IPS DF 6.9 (cell line): ENCODE measurements around the gene COL9A3.

ENCODE experiments used
- DNase-seq: peaks from one replicate; pipeline ENCODE4 v3.0.0-alpha.2; 2013; ENCODE audit warnings: low read depth, low spot score
- H3K27ac ChIP-seq: one replicate; pipeline ENCODE4 v1.5.1; 2013; ENCODE audit warnings: low read length, control low read depth
- H3K27me3 ChIP-seq: 2 replicates; pipeline ENCODE4 v1.6.1; 2013; ENCODE audit warnings: mild to moderate bottlenecking, low read length; ENCODE audit not compliant: control insufficient read depth, insufficient read depth
- H3K36me3 ChIP-seq: 2 replicates; pipeline ENCODE4 v1.6.1; 2013; ENCODE audit warnings: low read length; ENCODE audit not compliant: control insufficient read depth, insufficient read depth
- H3K4me1 ChIP-seq: 2 replicates; pipeline ENCODE4 v1.6.1; 2013; ENCODE audit warnings: low read length; ENCODE audit not compliant: control insufficient read depth, insufficient read depth
- H3K4me3 ChIP-seq: 2 replicates; pipeline ENCODE4 v1.5.1; 2013; ENCODE audit warnings: mild to moderate bottlenecking, low read length
- H3K9me3 ChIP-seq: 2 replicates; pipeline ENCODE4 v1.6.1; 2013; ENCODE audit warnings: low read length, inconsistent platforms; ENCODE audit not compliant: control insufficient read depth, insufficient read depth
- WGBS: extraction: QIAGEN DNeasy Blood & Tissue Kit; methylation state at CpG from one replicate; pipeline ENCODE4 v1.1.7; 2013; ENCODE audit warnings: mixed read lengths, missing lambda C conversion rate; ENCODE audit not compliant: insufficient read length, insufficient coverage; 5-methylcytosine and 5-hydroxymethylcytosine counted together

Gene COL9A3

GRCh38 chr20:62885046-62885895 is 68.4 kb downstream of the COL9A3 start:
- WGBS = no CpG with 5 or more reads among the region's 20 CpGs
- no peak overlapping the region for H3K27ac ChIP-seq
- peaks cover 3% of the 10 kb centered on the region; the same call in 1 of the 2 replicates for H3K4me1 ChIP-seq
- H3K4me3 ChIP-seq = no peak overlapping the region
- H3K27me3 ChIP-seq = no peaks in the 10 kb centered on the region
- no peaks in the 10 kb centered on the region for H3K9me3 ChIP-seq
- DNase-seq = no peak
- peaks cover 26% of the 10 kb centered on the region for H3K36me3 ChIP-seq

DNA sequence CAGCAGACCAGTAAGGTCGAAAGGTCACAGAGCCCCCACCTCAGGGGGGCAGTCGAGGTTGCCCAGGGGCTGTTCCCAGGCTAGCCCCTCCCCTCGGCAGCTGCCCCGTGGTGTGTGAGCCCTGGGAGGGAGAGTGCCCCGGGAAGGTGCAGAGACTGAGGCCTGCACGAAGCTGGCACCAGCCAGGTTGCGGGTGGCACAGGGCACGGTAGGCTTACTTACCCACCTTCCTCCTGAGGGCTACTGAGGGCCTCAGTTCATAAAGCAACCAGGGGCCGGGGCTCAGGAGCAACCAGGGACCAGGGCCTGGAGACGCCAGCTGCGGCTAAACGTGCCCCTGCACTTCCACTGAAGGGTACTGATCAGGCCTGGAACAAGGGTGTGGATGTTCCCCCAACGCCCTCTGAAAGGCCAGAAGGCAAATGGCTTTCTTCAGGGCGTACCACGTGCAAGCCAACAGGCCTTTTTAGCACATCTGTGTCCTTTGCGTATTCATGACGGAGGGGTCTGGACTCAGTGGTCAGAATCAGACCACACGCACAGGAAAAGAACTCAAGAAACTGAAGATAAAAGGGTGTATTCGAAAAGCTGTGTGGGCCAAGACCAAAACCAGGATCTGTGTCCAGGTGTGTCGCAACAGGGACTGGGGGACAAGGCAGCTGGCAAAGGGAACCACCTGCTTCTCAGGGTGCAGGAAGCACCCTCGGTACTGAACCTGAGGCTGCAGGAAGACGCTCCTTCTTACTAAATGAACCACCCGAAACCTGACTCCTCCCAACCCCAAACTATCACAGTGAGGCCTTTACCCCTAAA is 69.3 kb downstream of the COL9A3 start:
- peaks cover 30% of the 10 kb centered on the region for H3K36me3 ChIP-seq
- H3K27me3 ChIP-seq = no peaks in the 10 kb centered on the region
- no peak for DNase-seq
- peaks cover 3% of the 10 kb centered on the region; the same call in 1 of the 2 replicates for H3K4me1 ChIP-seq
- H3K27ac ChIP-seq = no peak overlapping the region
- WGBS = no CpG with 5 or more reads among the region's 23 CpGs
- no peak overlapping the region for H3K4me3 ChIP-seq
- H3K9me3 ChIP-seq = no peaks in the 10 kb centered on the region

- no peak overlapping the region for H3K27ac ChIP-seq
- no peaks in the 10 kb centered on the region for H3K27me3 ChIP-seq
- peaks cover 33% of the 10 kb centered on the region for H3K36me3 ChIP-seq
- peaks cover 3% of the 10 kb centered on the region; the same call in 1 of the 2 replicates for H3K4me1 ChIP-seq
- no peaks in the 10 kb centered on the region for H3K9me3 ChIP-seq
- H3K4me3 ChIP-seq = no peak overlapping the region
- WGBS = no CpG with 5 or more reads among the region's 7 CpGs
- no peak for DNase-seq
Observed at GRCh38 chr20:62886709-62887058, 69.8 kb downstream of the COL9A3 start.

DNA sequence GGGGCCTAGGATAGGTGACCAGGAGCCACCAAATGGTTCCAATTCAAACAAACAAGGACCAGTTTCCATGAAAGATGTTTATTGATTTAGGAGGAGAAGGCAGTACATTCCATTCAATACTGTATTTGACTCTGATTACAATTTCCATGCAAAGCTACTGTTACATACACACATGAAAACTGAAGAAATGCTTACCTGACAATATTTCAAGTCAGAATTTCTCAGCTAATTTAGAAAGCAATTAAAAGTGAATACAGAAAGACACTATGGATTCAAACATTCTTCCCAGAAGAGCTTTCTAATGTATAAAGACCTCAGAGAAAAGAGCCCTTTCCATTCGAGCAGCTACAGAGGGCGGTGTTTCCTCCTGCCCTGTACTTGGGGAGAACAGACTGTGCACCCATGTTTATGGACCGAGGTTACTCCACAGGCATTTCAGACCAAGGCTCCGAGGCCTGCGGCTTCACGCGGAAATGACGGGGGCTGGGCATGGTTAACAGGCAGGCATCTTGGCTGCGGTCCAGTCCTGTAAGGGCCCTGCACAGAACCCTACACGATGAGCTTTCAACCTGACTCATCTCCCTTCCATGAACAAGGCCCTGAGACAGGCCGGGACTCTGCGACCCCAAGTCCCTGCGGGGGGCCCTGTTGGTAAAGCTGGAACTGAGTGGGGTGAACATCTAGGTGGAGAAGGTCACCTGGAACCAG is 70.5 kb downstream of the COL9A3 start:
- Histone ChIP-seq H3K27ac (no peak overlapping the region), H3K36me3 (peaks cover 38% of the 10 kb centered on the region), H3K9me3 (no peaks in the 10 kb centered on the region), H3K4me3 (no peak overlapping the region), H3K27me3 (no peaks in the 10 kb centered on the region), H3K4me1 (peaks cover 3% of the 10 kb centered on the region; the same call in 1 of the 2 replicates)
- no CpG with 5 or more reads among the region's 13 CpGs for WGBS
- no peak for DNase-seq

- Histone ChIP-seq H3K9me3 (no peaks in the 10 kb centered on the region), H3K4me1 (peaks cover 3% of the 10 kb centered on the region; the same call in 1 of the 2 replicates), H3K27me3 (no peaks in the 10 kb centered on the region), H3K27ac (no peak overlapping the region), H3K4me3 (no peak overlapping the region), H3K36me3 (peaks cover 43% of the 10 kb centered on the region)
- DNase-seq = no peak
- WGBS = no CpG with 5 or more reads among the region's 7 CpGs
Observed at GRCh38 chr20:62887860-62888239, 71.0 kb downstream of the COL9A3 start.

GRCh38 chr20:62888406-62888805 is 71.6 kb downstream of the COL9A3 start:
- H3K4me3 ChIP-seq = no peak overlapping the region
- no peak for DNase-seq
- no peak overlapping the region for H3K27ac ChIP-seq
- H3K36me3 ChIP-seq = peaks cover 43% of the 10 kb centered on the region
- no CpG with 5 or more reads among the region's 16 CpGs for WGBS
- no peaks in the 10 kb centered on the region for H3K27me3 ChIP-seq
- H3K4me1 ChIP-seq = peaks cover 3% of the 10 kb centered on the region; the same call in 1 of the 2 replicates
- H3K9me3 ChIP-seq = no peaks in the 10 kb centered on the region

DNA sequence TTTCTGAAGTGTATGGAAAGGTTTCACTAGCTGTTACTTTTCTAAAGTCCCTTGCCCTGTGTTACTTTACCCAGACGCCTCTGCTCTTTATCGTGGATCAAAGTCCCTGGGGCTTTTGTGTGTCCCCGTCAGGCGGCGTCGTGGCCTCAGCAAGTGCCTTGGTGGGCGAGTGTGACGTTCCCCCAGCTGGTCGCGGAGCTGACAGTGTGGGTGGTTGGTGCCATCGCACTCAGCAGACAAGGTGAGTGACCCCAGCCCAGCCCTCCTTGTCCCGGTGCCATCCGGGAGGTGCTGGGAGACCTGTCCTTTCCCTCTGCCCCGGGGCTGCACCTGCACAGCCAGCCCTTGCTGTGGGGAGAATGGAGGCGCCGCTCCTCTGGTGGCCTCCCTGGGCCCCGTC is 72.1 kb downstream of the COL9A3 start:
- no peak for DNase-seq
- Histone ChIP-seq H3K36me3 (peaks cover 47% of the 10 kb centered on the region), H3K27me3 (no peaks in the 10 kb centered on the region), H3K27ac (no peak overlapping the region), H3K9me3 (no peaks in the 10 kb centered on the region), H3K4me1 (peaks cover 3% of the 10 kb centered on the region; the same call in 1 of the 2 replicates), H3K4me3 (no peak overlapping the region)
- WGBS = no CpG with 5 or more reads among the region's 17 CpGs

GRCh38 chr20:62889411-62889810 is 72.6 kb downstream of the COL9A3 start:
- Histone ChIP-seq H3K27me3 (no peaks in the 10 kb centered on the region), H3K9me3 (no peaks in the 10 kb centered on the region), H3K27ac (no peak overlapping the region), H3K4me1 (peaks cover 3% of the 10 kb centered on the region; the same call in 1 of the 2 replicates), H3K4me3 (no peak overlapping the region), H3K36me3 (peaks cover 47% of the 10 kb centered on the region)
- DNase-seq = no peak
- WGBS = no CpG with 5 or more reads among the region's 8 CpGs

DNA sequence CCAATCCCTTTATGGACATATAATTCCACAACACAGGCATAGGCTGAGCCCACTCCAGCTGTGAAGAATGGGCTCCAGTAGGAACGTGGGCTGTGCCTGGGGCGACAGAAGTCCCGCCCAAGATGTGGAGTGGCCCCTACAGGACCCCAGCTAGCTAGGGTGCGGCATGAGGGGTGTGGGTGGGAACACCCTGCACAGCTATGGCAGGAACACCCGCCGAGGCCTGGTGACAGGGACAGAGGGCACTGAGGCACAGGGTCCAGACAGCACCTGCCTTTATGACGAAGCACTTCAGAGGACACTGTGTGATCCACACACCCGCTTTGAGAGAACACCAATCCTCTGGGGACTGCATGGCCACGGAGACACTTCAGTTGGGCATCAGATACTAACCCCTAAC is 73.0 kb downstream of the COL9A3 start:
- no peaks in the 10 kb centered on the region for H3K27me3 ChIP-seq
- peaks cover 3% of the 10 kb centered on the region; the same call in 1 of the 2 replicates for H3K4me1 ChIP-seq
- H3K36me3 ChIP-seq = peaks cover 47% of the 10 kb centered on the region
- no peak overlapping the region for H3K4me3 ChIP-seq
- no peak for DNase-seq
- no CpG with 5 or more reads among the region's 9 CpGs for WGBS
- no peak overlapping the region for H3K27ac ChIP-seq
- no peaks in the 10 kb centered on the region for H3K9me3 ChIP-seq

- no peaks in the 10 kb centered on the region for H3K9me3 ChIP-seq
- no peak overlapping the region for H3K27ac ChIP-seq
- H3K36me3 ChIP-seq = peaks cover 48% of the 10 kb centered on the region
- no CpG with 5 or more reads among the region's 7 CpGs for WGBS
- DNase-seq = no peak
- H3K4me3 ChIP-seq = no peak overlapping the region
- no peaks in the 10 kb centered on the region for H3K27me3 ChIP-seq
- peaks cover 3% of the 10 kb centered on the region; the same call in 1 of the 2 replicates for H3K4me1 ChIP-seq
Observed at GRCh38 chr20:62890444-62890843, 73.6 kb downstream of the COL9A3 start.
